Activated CD8-positive, alpha-beta memory T cell treated with anti-CD3 and anti-CD28 coated beads, Interleukin-2, amount 50 U/mL, for 24 hours (primary cell): ENCODE results near the gene TMA16.

Experiments used
- DNase-seq: peaks from one replicate; pipeline ENCODE4 v3.0.0-alpha.2; 2020; ENCODE audit errors: extremely low read depth

TMA16 gene

GRCh38 chr4:163563592-163563991 is 69.1 kb downstream of the TMA16 start:
- DNase-seq, result no peak

DNA sequence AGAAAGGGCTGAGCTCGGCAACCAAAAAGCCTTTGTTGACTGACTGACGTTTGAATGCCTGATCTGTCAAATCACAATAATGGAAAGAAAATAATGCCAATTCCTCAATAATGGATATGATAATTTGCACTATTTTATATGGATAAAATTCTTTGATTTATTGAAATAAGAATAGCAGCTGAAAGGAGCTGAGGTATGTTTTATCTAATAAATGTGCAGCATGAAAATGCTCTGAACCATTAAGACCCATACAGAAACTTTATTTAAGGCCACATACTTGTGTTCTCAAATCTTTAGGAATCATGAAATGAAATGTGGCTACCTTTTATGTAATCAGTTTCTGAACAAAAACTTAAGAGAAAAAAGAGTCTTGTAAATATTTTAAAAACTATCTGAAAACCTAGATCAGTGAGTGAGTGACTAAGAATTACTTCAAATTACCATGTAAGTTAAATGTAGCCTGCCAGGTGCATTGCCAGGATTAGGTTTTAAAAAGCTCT is 69.8 kb downstream of the TMA16 start:
- DNase-seq, result no peak

DNA sequence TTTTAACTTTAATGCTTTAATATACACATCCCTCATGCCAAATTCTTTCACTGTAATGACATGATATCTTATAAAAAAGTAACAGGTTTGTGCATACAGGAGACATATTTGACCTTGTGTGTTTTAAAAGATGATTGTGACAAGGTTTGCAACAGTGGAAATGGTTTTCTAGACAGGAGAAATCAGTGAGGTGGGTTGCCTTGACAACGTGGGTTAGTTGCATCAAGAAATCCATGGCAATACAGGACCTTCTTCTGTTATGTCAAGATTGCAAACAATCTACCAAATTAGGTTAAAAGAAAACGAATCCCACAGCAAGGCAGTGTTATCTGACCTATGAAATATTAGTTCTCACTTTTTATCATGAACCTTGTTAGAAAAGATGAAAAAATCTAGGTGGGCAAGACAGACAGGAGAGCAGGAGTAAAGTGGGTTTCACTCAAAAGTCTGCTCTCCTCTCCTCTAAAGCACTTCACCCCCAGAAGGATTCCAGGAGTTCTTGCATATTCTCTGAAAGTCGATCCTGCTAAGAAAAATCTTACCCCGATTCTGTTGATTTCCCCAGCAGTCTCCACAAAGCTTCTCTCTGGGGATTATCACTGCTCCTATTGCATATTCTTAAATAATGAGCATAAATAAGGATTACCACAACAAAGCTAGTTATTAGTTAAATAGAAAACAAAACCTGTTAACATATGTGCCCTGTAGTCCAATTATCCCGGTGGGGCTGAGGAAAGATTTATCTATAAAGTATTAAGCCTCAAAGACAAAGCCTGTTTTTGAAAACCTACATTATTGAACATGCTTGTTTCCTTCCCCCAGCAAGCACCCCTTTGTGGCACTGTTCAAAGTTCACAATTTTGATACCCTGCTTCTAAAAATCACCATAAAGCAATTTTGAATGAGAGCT is 71.0 kb downstream of the TMA16 start:
- DNase-seq, result no peak

- no peak for DNase-seq
Observed at GRCh38 chr4:163566257-163566796, 71.8 kb downstream of the TMA16 start.

GRCh38 chr4:163568843-163569242 is 74.4 kb downstream of the TMA16 start:
- no peak for DNase-seq
